ENCODE results near the gene TMEM150A.
"Not testable (repeated sequence)": the region's sequence is repeated elsewhere in the genome, so short reads cannot be mapped to it uniquely, and the experiment has no call there.

TMEM150A gene

GRCh38 chr2:85607268-85608215, 5.0 kb upstream of the TMEM150A start:
- Histone ChIP-seq H3K27ac (no peak overlapping the region), H3K27me3 (ENCODE audit: insufficient read depth, low read depth, severe bottlenecking) (no peaks in the 10 kb centered on the region), H3K36me3 (peaks cover 25% of the 10 kb centered on the region), H3K9me3 (ENCODE audit: severe bottlenecking) (no peaks in the 10 kb centered on the region), H3K4me3 (ENCODE audit: low read depth, low read length) (no peak overlapping the region)
- DNase-seq: no peak
- TF ChIP-seq CTCF (IDR thresholded peaks at IDR 0.05; ENCODE audit: low read depth, low read length): no peak

GRCh38 chr2:85606116-85606455, 3.6 kb upstream of the TMEM150A start:
- no peaks in the 10 kb centered on the region for H3K27me3 ChIP-seq (ENCODE audit: insufficient read depth, low read depth, severe bottlenecking)
- DNase-seq: no peak
- no peaks in the 10 kb centered on the region for H3K9me3 ChIP-seq (ENCODE audit: severe bottlenecking)
- H3K4me3 ChIP-seq (ENCODE audit: low read depth, low read length): no peak overlapping the region
- H3K27ac ChIP-seq: no peak overlapping the region
- TF ChIP-seq CTCF (IDR thresholded peaks at IDR 0.05; ENCODE audit: low read depth, low read length): no peak
- H3K36me3 ChIP-seq: peaks cover 25% of the 10 kb centered on the region

- H3K27me3 ChIP-seq (ENCODE audit: insufficient read depth, low read depth, severe bottlenecking): no peaks in the 10 kb centered on the region
- H3K4me3 ChIP-seq (ENCODE audit: low read depth, low read length): no peak overlapping the region
Observed at GRCh38 chr2:85605406-85606115, 3.1 kb upstream of the TMEM150A start.

GRCh38 chr2:85604568-85605339, 2.3 kb upstream of the TMEM150A start:
- DNase-seq: no peak
- Histone ChIP-seq H3K27ac (no peak overlapping the region), H3K27me3 (ENCODE audit: insufficient read depth, low read depth, severe bottlenecking) (no peaks in the 10 kb centered on the region), H3K9me3 (ENCODE audit: severe bottlenecking) (no peaks in the 10 kb centered on the region), H3K36me3 (peaks cover 21% of the 10 kb centered on the region), H3K4me3 (ENCODE audit: low read depth, low read length) (no peak overlapping the region)
- TF ChIP-seq CTCF (IDR thresholded peaks at IDR 0.05; ENCODE audit: low read depth, low read length): no peak

More at GRCh38 chr2:85605406-85606115, 3.1 kb upstream of the TMEM150A start:
- peaks cover 25% of the 10 kb centered on the region for H3K36me3 ChIP-seq
- DNase-seq: no peak
- no peaks in the 10 kb centered on the region for H3K9me3 ChIP-seq (ENCODE audit: severe bottlenecking)
- no peak overlapping the region for H3K27ac ChIP-seq
- TF ChIP-seq CTCF (IDR thresholded peaks at IDR 0.05; ENCODE audit: low read depth, low read length): no peak

GRCh38 chr2:85604133-85604444, 1.6 kb upstream of the TMEM150A start:
- peaks cover 15% of the 10 kb centered on the region for H3K36me3 ChIP-seq
- DNase-seq; H3K4me3 ChIP-seq (ENCODE audit: low read depth, low read length); H3K27ac ChIP-seq; H3K27me3 ChIP-seq (ENCODE audit: insufficient read depth, low read depth, severe bottlenecking); H3K9me3 ChIP-seq (ENCODE audit: severe bottlenecking): not testable (repeated sequence)
